ENCODE data around the gene ESYT2.
"Not testable (repeated sequence)": the region's sequence is repeated elsewhere in the genome, so short reads cannot be mapped to it uniquely, and the experiment has no call there.

The ESYT2 gene

GRCh38 chr7:158842486-158842885, 13.2 kb upstream of the ESYT2 start:
- CTCF ChIA-PET: interaction anchor here (1.0 to 2.6 kb wide), 2 partner anchors 14 to 134 kb away, joined by 3 to 9 read pairs; partner anchors contain the start of gene DYNC2I1
- DNase-seq: no peak
- Mint-ChIP-seq H3K36me3 (peaks cover 4% of the 10 kb centered on the region), H3K4me1 (peaks cover 34% of the 10 kb centered on the region), H3K9me3 (no peaks in the 10 kb centered on the region), H3K27me3 (peaks cover 12% of the 10 kb centered on the region), H3K27ac (peak overlapping the region; percentile 73), H3K4me3 (no peak overlapping the region)

DNA sequence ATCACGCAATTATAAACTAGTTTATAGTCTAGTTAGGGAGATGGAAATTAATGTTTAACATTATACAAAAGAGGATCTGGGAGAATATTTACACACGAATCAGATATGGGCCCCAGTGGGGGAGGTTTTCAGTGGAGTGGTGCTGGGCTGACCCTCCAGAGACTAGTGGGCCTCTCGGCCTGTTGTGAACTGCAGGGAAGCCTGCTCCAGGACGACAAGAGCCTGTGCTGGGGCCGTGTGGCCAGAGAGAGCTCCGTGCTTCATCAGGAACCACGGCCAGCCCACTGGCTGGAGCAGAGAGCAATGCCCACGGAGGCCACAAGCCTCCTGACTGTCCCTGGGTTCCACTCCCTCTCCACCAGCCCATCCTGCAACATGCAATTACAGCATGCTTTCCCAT, 11.3 kb upstream of the ESYT2 start:
- H3K4me1 Mint-ChIP-seq: peaks cover 26% of the 10 kb centered on the region
- peaks cover 2% of the 10 kb centered on the region for H3K36me3 Mint-ChIP-seq
- CTCF ChIA-PET: no interaction called here
- H3K27ac Mint-ChIP-seq: no peak overlapping the region
- no peak overlapping the region for H3K4me3 Mint-ChIP-seq
- no peaks in the 10 kb centered on the region for H3K9me3 Mint-ChIP-seq
- H3K27me3 Mint-ChIP-seq: peaks cover 16% of the 10 kb centered on the region
- DNase-seq: no peak

GRCh38 chr7:158839177-158839576, 9.9 kb upstream of the ESYT2 start:
- H3K4me3 Mint-ChIP-seq, DNase-seq, H3K36me3 Mint-ChIP-seq, H3K9me3 Mint-ChIP-seq, H3K27ac Mint-ChIP-seq, CTCF ChIA-PET: not testable (repeated sequence)
- H3K27me3 Mint-ChIP-seq: peaks cover 16% of the 10 kb centered on the region
- H3K4me1 Mint-ChIP-seq: peaks cover 21% of the 10 kb centered on the region

DNA sequence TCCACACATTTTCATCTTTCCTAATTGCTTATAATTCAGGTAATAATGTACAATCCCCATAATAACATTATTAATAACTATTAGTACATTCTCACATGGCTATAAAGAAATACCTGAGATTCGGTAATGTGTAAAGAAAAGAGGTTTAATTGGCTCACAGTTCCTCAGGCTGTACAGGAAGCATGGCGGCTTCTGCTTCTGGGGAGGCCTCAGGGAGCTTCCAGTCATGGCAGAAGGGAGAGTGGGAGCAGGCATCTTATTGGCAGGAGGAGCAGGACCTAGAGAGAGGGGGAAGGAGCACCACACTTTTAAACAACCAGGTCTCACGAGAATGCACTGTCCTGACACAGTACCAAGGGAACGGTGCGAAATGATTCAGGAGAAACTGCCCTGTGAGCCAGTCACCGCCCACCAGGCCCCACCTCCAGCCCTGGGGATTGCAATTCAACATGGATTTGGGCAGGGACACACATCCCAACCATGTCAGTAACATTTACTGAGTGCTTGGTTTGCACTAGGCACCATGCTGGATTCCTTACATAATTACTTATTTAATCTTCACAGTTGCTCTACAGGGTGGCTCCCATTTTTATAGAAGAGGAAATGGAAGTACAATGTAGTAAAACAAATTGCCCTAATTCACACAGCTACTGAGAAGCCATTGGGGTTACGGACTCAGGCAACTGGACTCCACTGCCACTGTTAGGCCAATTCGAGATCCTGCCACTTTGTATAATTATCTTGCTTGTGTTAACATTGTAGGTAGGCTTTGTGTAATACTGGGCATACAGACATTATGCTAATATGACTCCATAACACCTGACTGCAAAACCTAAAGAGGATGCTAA, 8.7 kb upstream of the ESYT2 start:
- Mint-ChIP-seq H3K27me3 (peaks cover 7% of the 10 kb centered on the region), H3K4me1 (peaks cover 13% of the 10 kb centered on the region), H3K36me3 (no peaks in the 10 kb centered on the region), H3K4me3 (no peak overlapping the region), H3K9me3 (no peaks in the 10 kb centered on the region), H3K27ac (no peak overlapping the region)
- no peak for DNase-seq
- CTCF ChIA-PET: no interaction called here

DNA sequence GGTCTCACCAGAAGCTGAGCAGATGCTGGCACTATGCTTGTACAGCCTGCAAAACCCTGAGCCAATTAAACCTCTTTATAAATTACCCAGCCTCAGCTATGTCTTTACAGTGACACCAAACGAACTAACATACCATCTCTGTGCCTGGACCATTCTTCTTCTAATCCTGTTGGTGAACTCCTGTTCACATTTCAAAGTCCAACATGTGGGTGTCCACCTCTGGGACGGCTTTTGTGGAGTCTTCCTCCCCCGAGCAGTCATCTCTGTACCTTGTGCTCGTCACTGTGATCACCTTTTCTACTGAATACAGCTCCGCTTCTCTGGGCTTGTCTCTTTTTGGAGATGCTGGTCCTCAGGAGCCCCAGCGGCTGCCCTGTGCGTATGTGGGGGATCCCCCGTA, 7.4 kb upstream of the ESYT2 start:
- Mint-ChIP-seq H3K27me3 (peaks cover 14% of the 10 kb centered on the region), H3K4me1 (peaks cover 5% of the 10 kb centered on the region), H3K9me3 (no peaks in the 10 kb centered on the region), H3K4me3 (no peak overlapping the region), H3K27ac (no peak overlapping the region), H3K36me3 (no peaks in the 10 kb centered on the region)
- DNase-seq: no peak
- CTCF ChIA-PET: no interaction called here

DNA sequence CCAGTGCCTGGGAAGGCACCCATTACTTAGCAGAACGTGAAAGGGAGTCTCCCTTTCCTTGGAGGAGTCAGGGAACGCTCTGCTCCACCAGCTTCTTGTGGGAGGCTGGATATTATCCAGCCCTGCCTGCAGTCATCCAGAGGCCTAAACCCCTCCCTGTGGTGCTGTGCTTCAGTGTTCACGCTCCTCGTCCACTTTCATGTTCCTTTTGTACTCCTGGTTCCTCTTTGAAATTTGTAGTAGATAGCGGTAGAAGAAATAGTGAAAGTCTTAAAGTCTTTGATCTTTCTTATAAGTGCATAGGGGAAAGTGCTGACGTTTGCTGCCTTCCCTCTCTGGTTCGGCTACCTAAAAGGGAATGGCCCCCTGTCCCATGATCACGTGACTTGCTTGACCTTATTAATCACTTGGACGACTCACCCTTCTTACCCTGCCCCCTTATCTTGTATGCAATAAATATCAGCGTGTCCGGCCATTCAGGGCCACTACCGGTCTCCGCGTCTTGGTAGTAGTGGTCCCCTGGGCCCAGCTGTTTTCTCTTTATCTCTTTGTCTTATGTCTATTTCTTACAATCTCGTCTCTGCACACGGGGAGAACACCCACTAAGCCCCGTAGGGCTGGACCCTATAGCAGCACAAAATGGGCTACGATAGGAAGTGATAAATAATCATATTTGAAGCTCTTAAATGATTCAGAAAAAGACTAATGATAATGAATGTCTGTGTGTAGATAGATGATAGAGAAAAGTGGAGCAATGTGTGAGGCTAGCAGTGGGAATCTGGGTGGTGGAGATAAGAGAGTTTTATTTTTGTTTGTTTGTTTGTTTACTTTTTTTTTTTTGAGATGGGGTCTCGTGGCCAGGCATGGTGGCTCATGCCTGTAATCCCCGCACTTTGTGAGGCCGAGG, 5.8 kb upstream of the ESYT2 start:
- DNase-seq: no peak
- Mint-ChIP-seq H3K27ac (no peak overlapping the region), H3K4me1 (peaks cover 13% of the 10 kb centered on the region), H3K4me3 (no peak overlapping the region), H3K27me3 (peaks cover 16% of the 10 kb centered on the region), H3K36me3 (no peaks in the 10 kb centered on the region), H3K9me3 (no peaks in the 10 kb centered on the region)
- CTCF ChIA-PET: no interaction called here

DNA sequence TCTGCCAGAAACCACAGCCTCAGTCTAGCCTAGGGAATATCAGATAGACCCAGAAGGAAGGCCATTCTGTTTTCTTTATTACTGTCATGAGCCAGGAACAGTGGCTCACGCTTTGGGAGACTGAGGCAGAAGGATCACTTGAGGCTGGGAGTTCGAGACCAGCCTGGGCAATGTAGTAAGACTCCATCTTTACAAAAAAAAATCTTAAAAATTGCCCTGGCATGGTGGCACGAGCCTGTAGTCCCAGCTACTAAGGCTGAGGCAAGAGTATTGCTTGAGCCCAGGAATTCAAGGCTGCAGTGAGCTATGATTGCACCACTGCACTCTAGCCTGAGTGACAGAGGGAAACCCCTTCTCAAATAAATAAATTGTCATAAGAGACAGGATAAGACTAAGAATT, 3.7 kb upstream of the ESYT2 start:
- Mint-ChIP-seq H3K4me1 (peaks cover 15% of the 10 kb centered on the region), H3K36me3 (peaks cover 3% of the 10 kb centered on the region), H3K27me3 (peaks cover 16% of the 10 kb centered on the region), H3K27ac (no peak overlapping the region), H3K4me3 (no peak overlapping the region), H3K9me3 (no peaks in the 10 kb centered on the region)
- no peak for DNase-seq
- CTCF ChIA-PET: no interaction called here

- H3K9me3 Mint-ChIP-seq: no peaks in the 10 kb centered on the region
- H3K36me3 Mint-ChIP-seq: peaks cover 11% of the 10 kb centered on the region
- CTCF ChIA-PET: interaction anchor here (0.6 to 1.7 kb wide), 2 partner anchors 33 to 145 kb away, joined by 3 to 4 read pairs; no protein-coding TSS in a partner anchor
- no peak overlapping the region for H3K4me3 Mint-ChIP-seq
- no peak for DNase-seq
- peaks cover 12% of the 10 kb centered on the region for H3K27me3 Mint-ChIP-seq
- no peak overlapping the region for H3K27ac Mint-ChIP-seq
- H3K4me1 Mint-ChIP-seq: peaks cover 24% of the 10 kb centered on the region
Observed at GRCh38 chr7:158831738-158832091, 2.4 kb upstream of the ESYT2 start.

DNA sequence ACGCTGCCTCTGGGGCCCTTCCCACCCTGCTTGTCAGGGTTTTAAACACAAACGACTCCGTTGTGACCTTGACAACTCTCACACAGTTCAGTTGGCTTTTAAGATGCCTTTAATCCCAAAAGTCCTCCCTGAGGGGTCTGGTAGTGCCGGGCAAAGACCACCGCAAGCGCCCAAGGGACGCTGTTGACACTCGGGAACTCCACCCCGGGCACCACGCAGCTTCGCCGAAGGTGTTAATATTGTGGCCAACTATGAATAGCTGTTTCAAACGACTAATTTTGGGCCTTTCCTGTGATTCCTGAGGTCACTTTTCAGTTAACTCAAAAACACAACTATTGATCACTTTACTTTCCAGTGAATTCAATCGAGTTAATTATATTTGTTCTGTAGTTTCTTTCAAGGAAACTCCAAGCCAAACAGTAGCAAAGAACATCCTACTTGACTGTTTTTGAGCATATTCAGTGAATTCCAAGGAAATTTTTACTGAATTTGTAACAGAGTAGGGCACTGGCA, 958 bp upstream of the ESYT2 start:
- Mint-ChIP-seq H3K4me3 (peak overlapping the region; percentile 96), H3K27me3 (peaks cover 9% of the 10 kb centered on the region), H3K36me3 (peaks cover 17% of the 10 kb centered on the region), H3K4me1 (peaks cover 36% of the 10 kb centered on the region), H3K9me3 (no peaks in the 10 kb centered on the region), H3K27ac (peak overlapping the region; percentile 93)
- no peak for DNase-seq
- CTCF ChIA-PET: interaction anchor here (0.7 to 1.7 kb wide), 4 partner anchors 18 to 147 kb away, joined by 3 to 5 read pairs (median 4); no protein-coding TSS in a partner anchor

DNA sequence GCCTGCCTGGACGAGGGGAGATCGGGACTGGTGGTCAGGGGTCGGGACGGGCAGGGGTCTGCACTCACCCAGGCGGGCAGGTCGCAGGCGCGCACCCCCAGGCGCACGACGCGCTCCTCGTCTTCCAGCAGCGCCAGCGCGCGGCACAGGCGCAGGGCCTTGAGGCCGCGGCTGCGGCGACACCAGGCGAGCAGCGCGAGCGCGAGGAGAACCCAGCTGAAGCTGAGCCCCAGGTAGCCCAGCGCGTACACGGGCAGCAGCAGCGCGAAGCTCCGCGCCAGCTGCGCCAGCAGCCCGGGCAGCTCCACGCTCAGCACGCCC, 328 bp downstream of the ESYT2 start:
- CTCF ChIA-PET: interaction anchor here (0.7 to 1.6 kb wide), 3 partner anchors 17 to 50 kb away, joined by 4 to 6 read pairs (median 5); no protein-coding TSS in a partner anchor
- H3K36me3 Mint-ChIP-seq: peaks cover 23% of the 10 kb centered on the region
- H3K9me3 Mint-ChIP-seq: no peaks in the 10 kb centered on the region
- H3K27ac Mint-ChIP-seq: peak overlapping the region; percentile 95
- peaks cover 49% of the 10 kb centered on the region for H3K4me1 Mint-ChIP-seq
- peak; percentile 77 for DNase-seq
- H3K4me3 Mint-ChIP-seq: peak overlapping the region; percentile 96
- H3K27me3 Mint-ChIP-seq: peaks cover 9% of the 10 kb centered on the region

- no peaks in the 10 kb centered on the region for H3K9me3 Mint-ChIP-seq
- peaks cover 9% of the 10 kb centered on the region for H3K27me3 Mint-ChIP-seq
- peak overlapping the region; percentile 95 for H3K27ac Mint-ChIP-seq
- peak; percentile 59 for DNase-seq
- CTCF ChIA-PET: interaction anchor here (0.7 to 1.6 kb wide), 2 partner anchors 16 to 17 kb away, joined by 3 to 5 read pairs; no protein-coding TSS in a partner anchor
- peaks cover 26% of the 10 kb centered on the region for H3K36me3 Mint-ChIP-seq
- H3K4me1 Mint-ChIP-seq: peaks cover 53% of the 10 kb centered on the region
- peak overlapping the region; percentile 96 for H3K4me3 Mint-ChIP-seq
Observed at GRCh38 chr7:158828133-158829020, 932 bp downstream of the ESYT2 start.

DNA sequence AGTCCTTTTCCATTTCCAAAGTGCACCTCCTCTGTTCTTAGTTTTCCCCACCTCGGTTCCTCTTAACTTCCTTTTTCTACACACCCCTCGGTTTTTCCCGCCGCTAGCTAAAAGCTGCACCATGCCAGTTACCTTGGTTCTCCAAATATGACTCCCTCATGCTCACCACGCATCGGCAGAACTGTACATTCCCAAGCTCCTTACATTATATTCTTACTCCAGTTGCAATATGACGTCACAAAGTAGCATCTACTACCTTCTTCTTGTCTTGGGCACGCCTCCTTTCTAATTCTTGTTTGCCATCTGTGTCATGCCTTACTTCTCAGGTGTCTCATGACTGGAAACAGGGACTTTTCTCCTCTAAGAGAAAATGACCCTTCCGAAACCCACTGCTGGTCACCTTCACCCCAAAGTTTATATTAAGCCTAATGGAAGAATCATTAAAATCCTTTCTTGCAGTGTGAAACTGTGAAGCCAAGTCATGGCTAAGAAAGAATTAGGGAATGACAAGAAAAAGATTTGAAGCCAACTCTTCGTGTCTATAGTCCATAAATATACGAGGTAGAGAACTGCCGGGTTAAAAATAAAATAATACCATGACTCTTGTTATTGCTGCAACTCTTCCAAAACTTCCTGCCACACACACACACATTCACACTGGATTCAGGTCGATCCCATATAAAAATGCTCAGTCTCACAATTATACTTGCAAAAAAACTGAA, 1.7 kb downstream of the ESYT2 start:
- peaks cover 9% of the 10 kb centered on the region for H3K27me3 Mint-ChIP-seq
- DNase-seq: peak; percentile 34
- peak overlapping the region; percentile 96 for H3K4me3 Mint-ChIP-seq
- no peaks in the 10 kb centered on the region for H3K9me3 Mint-ChIP-seq
- H3K4me1 Mint-ChIP-seq: peaks cover 59% of the 10 kb centered on the region
- CTCF ChIA-PET: interaction anchor here (0.7 to 1.1 kb wide), 2 partner anchors 12 to 17 kb away, joined by 3 read pairs; no protein-coding TSS in a partner anchor
- H3K27ac Mint-ChIP-seq: peak overlapping the region; percentile 95
- H3K36me3 Mint-ChIP-seq: peaks cover 26% of the 10 kb centered on the region
